ENCODE results near the gene ATF6B.
A peak's percentile ranks its signal among the peaks of the same experiment; 100 is the strongest.
"Not testable (repeated sequence)": the region's sequence is repeated elsewhere in the genome, so short reads cannot be mapped to it uniquely, and the experiment has no call there.

The ATF6B gene

GRCh38 chr6:32153564-32154513 lies 25.8 kb upstream of the ATF6B start, which contains the start of gene PPT2:
Gene PPT2 (plus strand): TSS chr6:32154141. CDS start chr6:32154595, 454 bp downstream.
- DNase-seq, result peak; percentile 37 to 58 (median 38)

- no peak for DNase-seq
These were observed 24.9 kb upstream of the ATF6B start for GRCh38 chr6:32152769-32153563.

GRCh38 chr6:32151863-32152768 lies 24.1 kb upstream of the ATF6B start, which contains the start of gene PRRT1:
Gene PRRT1 (minus strand): TSS chr6:32151939. CDS start chr6:32151827, 112 bp downstream.
- no peak for DNase-seq

GRCh38 chr6:32151181-32151862 lies 23.3 kb upstream of the ATF6B start:
- DNase-seq, result no peak

GRCh38 chr6:32149932-32150870 lies 22.2 kb upstream of the ATF6B start:
- DNase-seq, result no peak

- DNase-seq, result no peak
These were observed 21.2 kb upstream of the ATF6B start for GRCh38 chr6:32149092-32149755.

GRCh38 chr6:32148289-32149091 lies 20.4 kb upstream of the ATF6B start:
- peak; percentile 85 to 89 (median 87) for DNase-seq

GRCh38 chr6:32147401-32148132 lies 19.5 kb upstream of the ATF6B start:
- peak in 1 of 3 donors; percentile 19 for DNase-seq

- no peak for DNase-seq
These were observed 18.6 kb upstream of the ATF6B start for GRCh38 chr6:32146687-32147086.

- DNase-seq, result no peak
These were observed 18.2 kb upstream of the ATF6B start for GRCh38 chr6:32146287-32146686.

GRCh38 chr6:32144238-32144637 lies 16.2 kb upstream of the ATF6B start:
- DNase-seq, result not testable (repeated sequence)

- no peak for DNase-seq
These were observed 12.5 kb upstream of the ATF6B start for GRCh38 chr6:32140420-32141046.

GRCh38 chr6:32139590-32139989 lies 11.5 kb upstream of the ATF6B start:
- no peak for DNase-seq

GRCh38 chr6:32137454-32137853 lies 9.4 kb upstream of the ATF6B start:
- no peak for DNase-seq

GRCh38 chr6:32133786-32134185 lies 5.7 kb upstream of the ATF6B start:
- no peak for DNase-seq

- DNase-seq, result no peak
These were observed 4.1 kb upstream of the ATF6B start for GRCh38 chr6:32132110-32132509.

GRCh38 chr6:32131439-32131948 lies 3.4 kb upstream of the ATF6B start:
- no peak for DNase-seq
